Measurements from ENCODE around the gene NTM. TPM values are rescaled to one million over a fixed set of nuclear protein-coding genes. Genes with fewer than 3 reads are reported as not detected.

Gene NTM
- total and polyA plus RNA-seq, 10 donors, result 0.13 to 1.6 (median 0.67) TPM

DNA sequence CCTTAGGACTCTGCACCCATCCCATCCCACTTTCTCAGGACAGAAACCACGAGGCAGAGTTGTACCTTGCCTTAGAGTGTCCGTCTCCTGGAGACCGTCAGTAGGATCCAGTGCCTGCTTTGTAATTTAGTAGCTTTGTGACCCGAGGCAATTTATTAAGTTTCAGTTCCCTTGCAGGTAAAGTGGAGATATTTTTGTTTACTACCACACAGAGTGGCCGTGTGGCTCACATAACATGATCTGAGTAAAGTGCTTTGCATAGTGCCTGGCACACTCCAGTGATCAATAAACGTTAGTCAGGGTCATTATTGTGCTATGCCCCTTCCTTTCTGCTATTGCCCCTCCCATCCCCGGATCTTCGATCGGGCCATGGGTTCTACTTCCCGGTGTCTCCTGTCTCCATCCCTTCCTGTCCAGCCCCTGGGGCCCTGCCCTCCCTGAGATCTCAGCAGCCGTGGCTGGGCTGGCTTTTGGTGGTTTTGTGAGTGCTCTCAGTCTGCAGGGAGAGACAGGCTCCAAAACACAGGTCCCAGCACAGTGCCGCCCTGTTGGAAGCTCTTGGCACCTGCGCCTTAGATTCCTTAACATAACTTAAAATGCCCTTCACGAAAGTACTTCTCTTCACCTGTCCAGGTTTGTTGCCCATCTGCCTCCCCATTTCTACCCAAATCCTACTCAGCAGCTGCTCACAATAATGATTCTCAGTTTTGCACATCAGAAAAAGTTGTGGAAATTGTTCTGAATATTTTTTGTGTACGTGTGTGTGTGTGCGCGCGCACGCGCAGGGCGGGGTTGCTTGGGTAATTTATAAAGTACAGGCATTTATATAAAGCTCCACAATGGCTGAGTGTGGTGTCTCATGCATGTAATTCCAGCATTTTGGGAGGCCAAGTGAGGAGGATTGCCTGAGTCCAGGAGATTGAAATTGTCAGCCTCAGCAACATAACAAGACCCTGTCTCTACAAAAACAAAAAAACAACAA is 753.7 kb downstream of the NTM start:
- Histone ChIP-seq H3K27ac (no peak overlapping the region), H3K27me3 (replicated peaks in 1 of 7) (no peaks in the 10 kb centered on the region), H3K4me1 (peaks cover 0 to 19% (median 12%) of the 10 kb centered on the region in 6 donors), H3K36me3 (no peaks in the 10 kb centered on the region), H3K4me3 (no peak overlapping the region), H3K9me3 (no peaks in the 10 kb centered on the region)
- 73 to 79% (median 75%) methylated on average over 21 of the region's 21 CpGs for WGBS, 5 donors
- no peak for DNase-seq
- intact Hi-C loops (cut with DNase I; ENCODE audit: low total_unique reads), result no loop called here
- TF ChIP-seq POLR2AphosphoS5 (IDR thresholded peaks at IDR 0.05) (no peak), CTCF (IDR thresholded peaks at IDR 0.05 in 8 of 11, conservative IDR thresholded peaks at IDR 0.05 in 3 of 11) (no peak), POLR2A (IDR thresholded peaks at IDR 0.05) (no peak)

GRCh38 chr11:132125988-132126871 is 755.8 kb downstream of the NTM start:
- no peaks in the 10 kb centered on the region for H3K9me3 ChIP-seq
- 17 to 24% (median 21%) methylated on average over 22 of the region's 22 CpGs for WGBS, 5 donors
- H3K27me3 ChIP-seq (replicated peaks in 1 of 7), result no peaks in the 10 kb centered on the region
- intact Hi-C loops (cut with DNase I; ENCODE audit: low total_unique reads), result no loop called here
- no peak for DNase-seq
- H3K4me1 ChIP-seq, result peaks cover 0 to 19% (median 12%) of the 10 kb centered on the region in 6 donors
- peak overlapping the region in 3 of 8 donors; percentile 14 to 58 (median 23) for H3K27ac ChIP-seq
- no peaks in the 10 kb centered on the region for H3K36me3 ChIP-seq
- peak overlapping the region; percentile 4 to 64 (median 32) for H3K4me3 ChIP-seq
- TF ChIP-seq CTCF (IDR thresholded peaks at IDR 0.05 in 8 of 11, conservative IDR thresholded peaks at IDR 0.05 in 3 of 11) (no peak), POLR2AphosphoS5 (IDR thresholded peaks at IDR 0.05) (peak in 1 of 3 donors; percentile 25)

DNA sequence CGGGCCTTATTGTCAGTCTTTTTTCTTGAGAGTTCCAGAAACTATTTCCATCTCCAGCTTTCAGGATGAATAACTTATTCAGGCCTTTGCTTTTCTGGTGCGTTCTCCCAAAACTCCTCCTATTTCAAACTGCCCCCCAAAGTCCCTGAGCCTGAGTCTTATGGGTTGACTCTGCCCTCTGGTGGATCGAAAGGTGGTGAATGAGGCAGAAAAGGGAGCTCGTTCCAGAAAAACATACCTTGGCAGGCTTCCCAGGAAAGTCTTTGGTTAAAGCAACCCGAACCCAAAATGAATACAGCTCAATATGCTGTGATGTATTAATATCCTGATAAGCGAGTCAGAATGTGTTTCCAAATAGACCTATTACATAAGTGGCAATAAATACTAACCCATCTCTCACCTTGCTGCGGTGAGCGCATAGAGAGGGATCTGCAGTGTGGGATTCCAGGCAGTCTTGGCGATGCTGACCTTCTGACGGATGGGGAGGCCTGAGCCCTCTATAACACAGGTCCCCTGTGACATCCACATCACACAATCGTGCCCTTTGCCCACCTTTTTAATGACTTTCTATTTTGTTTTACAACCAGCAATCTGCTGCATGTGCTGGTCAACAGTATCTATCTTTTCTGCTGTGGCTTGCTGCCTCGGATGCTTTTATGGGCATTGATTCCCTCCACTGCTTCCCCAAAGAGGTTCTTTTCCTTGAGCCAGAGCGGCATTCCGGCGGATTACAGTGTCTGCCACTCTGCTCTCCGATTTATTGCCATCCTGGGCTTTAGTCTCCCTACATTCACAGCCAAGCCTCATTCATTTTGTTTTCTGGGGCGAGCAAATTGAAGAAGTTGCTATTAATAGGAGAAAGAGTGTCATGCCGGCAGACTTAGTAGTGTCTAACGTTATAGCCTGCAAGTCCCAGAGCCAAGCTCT is 756.8 kb downstream of the NTM start:
- H3K9me3 ChIP-seq, result no peaks in the 10 kb centered on the region
- TF ChIP-seq POLR2A (IDR thresholded peaks at IDR 0.05) (no peak), POLR2AphosphoS5 (IDR thresholded peaks at IDR 0.05) (no peak), CTCF (IDR thresholded peaks at IDR 0.05 in 8 of 11, conservative IDR thresholded peaks at IDR 0.05 in 3 of 11) (peak in 8 of 11 experiments; percentile 16 to 52 (median 44))
- intact Hi-C loops (cut with DNase I; ENCODE audit: low total_unique reads), result no loop called here
- H3K4me3 ChIP-seq, result peak overlapping the region; percentile 4 to 64 (median 32)
- 53 to 62% (median 59%) methylated on average over 19 of the region's 19 CpGs for WGBS, 5 donors
- peak overlapping the region in 3 of 8 donors; percentile 14 to 58 (median 23) for H3K27ac ChIP-seq
- H3K36me3 ChIP-seq, result no peaks in the 10 kb centered on the region
- H3K4me1 ChIP-seq, result peaks cover 0 to 19% (median 12%) of the 10 kb centered on the region in 6 donors
- no peaks in the 10 kb centered on the region for H3K27me3 ChIP-seq (replicated peaks in 1 of 7)
- DNase-seq, result no peak

Measured in spleen (tissue), 11 donors.